ENCODE data around the gene CDK5RAP2.

Gene CDK5RAP2

GRCh38 chr9:120424248-120424647 lies 155.7 kb downstream of the CDK5RAP2 start:
- TF ChIP-seq USF1 (IDR thresholded peaks at IDR 0.05) (no peak), TCF12 (IDR thresholded peaks at IDR 0.05; ENCODE audit: low read depth) (no peak), NFIC (IDR thresholded peaks at IDR 0.05) (no peak), CEBPB (IDR thresholded peaks at IDR 0.05) (no peak), YY1 (IDR thresholded peaks at IDR 0.05; ENCODE audit: low read depth) (no peak), RAD21 (IDR thresholded peaks at IDR 0.05; ENCODE audit: low read depth) (no peak), ZBTB7A (IDR thresholded peaks at IDR 0.05; ENCODE audit: low read depth) (no peak), CREB1 (IDR thresholded peaks at IDR 0.05; ENCODE audit: low read depth) (no peak), EP300 (IDR thresholded peaks at IDR 0.05; ENCODE audit: borderline replicate concordance) (no peak), TEAD4 (IDR thresholded peaks at IDR 0.05) (no peak), EGR1 (IDR thresholded peaks at IDR 0.05) (no peak), FOXM1 (IDR thresholded peaks at IDR 0.05; ENCODE audit: borderline replicate concordance, low read depth) (no peak), TAF1 (IDR thresholded peaks at IDR 0.05; ENCODE audit: low read depth) (no peak)
- TF ChIP-seq, protein P1, sequence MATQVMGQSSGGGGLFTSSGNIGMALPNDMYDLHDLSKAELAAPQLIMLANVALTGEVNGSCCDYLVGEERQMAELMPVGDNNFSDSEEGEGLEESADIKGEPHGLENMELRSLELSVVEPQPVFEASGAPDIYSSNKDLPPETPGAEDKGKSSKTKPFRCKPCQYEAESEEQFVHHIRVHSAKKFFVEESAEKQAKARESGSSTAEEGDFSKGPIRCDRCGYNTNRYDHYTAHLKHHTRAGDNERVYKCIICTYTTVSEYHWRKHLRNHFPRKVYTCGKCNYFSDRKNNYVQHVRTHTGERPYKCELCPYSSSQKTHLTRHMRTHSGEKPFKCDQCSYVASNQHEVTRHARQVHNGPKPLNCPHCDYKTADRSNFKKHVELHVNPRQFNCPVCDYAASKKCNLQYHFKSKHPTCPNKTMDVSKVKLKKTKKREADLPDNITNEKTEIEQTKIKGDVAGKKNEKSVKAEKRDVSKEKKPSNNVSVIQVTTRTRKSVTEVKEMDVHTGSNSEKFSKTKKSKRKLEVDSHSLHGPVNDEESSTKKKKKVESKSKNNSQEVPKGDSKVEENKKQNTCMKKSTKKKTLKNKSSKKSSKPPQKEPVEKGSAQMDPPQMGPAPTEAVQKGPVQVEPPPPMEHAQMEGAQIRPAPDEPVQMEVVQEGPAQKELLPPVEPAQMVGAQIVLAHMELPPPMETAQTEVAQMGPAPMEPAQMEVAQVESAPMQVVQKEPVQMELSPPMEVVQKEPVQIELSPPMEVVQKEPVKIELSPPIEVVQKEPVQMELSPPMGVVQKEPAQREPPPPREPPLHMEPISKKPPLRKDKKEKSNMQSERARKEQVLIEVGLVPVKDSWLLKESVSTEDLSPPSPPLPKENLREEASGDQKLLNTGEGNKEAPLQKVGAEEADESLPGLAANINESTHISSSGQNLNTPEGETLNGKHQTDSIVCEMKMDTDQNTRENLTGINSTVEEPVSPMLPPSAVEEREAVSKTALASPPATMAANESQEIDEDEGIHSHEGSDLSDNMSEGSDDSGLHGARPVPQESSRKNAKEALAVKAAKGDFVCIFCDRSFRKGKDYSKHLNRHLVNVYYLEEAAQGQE (IDR thresholded peaks at IDR 0.05; ENCODE audit: low read depth), result no peak
- TF ChIP-seq, protein P2, sequence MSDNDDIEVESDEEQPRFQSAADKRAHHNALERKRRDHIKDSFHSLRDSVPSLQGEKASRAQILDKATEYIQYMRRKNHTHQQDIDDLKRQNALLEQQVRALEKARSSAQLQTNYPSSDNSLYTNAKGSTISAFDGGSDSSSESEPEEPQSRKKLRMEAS (IDR thresholded peaks at IDR 0.05), result no peak

GRCh38 chr9:120423812-120424211 lies 156.2 kb downstream of the CDK5RAP2 start:
- TF ChIP-seq EGR1 (IDR thresholded peaks at IDR 0.05) (no peak), FOXM1 (IDR thresholded peaks at IDR 0.05; ENCODE audit: borderline replicate concordance, low read depth) (no peak), ZBTB7A (IDR thresholded peaks at IDR 0.05; ENCODE audit: low read depth) (no peak), TAF1 (IDR thresholded peaks at IDR 0.05; ENCODE audit: low read depth) (no peak), USF1 (IDR thresholded peaks at IDR 0.05) (no peak), NFIC (IDR thresholded peaks at IDR 0.05) (no peak)
- TF ChIP-seq, protein P1 (IDR thresholded peaks at IDR 0.05; ENCODE audit: low read depth), result no peak

DNA sequence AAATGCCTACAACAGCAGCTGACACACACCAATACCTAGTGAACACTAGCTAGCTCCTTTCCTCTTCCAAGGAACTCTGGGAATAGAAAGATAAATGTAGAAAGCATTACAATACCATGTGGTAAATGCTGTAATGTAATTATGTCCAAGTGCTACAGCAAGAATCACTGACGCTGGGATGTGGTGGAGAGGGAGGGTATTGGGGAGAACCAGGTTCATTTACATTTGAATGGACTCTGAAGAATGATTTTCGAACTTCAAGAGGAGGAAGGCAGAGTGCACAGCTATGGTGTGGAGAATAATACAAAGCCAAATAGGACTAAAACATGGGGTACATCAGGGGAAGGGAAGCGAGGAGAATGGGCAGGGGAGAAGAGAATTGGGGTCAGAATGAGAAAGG lies 158.0 kb downstream of the CDK5RAP2 start:
- no peak for TF ChIP-seq EGR1 (IDR thresholded peaks at IDR 0.05)

DNA sequence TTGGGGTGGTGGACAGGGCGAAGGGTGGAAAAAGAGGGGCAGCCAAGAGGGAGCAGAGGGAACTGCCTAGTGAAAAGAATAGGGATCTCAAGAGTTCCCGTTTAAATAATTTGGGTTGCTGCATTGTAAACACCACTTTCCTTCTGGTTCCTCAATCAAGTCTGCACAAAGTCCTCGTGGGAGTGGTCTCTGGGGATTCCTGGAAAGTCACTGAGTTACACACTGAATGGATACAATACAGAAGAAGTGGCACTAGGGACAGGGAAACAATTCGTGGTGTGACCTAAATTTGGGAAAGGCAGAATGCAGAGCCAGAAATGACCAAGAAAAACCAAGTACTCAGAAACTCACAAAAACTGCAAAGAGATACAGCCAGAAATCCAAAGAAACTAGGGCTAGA lies 161.7 kb downstream of the CDK5RAP2 start:
- TF ChIP-seq CREB1 (IDR thresholded peaks at IDR 0.05; ENCODE audit: low read depth), result no peak

DNA sequence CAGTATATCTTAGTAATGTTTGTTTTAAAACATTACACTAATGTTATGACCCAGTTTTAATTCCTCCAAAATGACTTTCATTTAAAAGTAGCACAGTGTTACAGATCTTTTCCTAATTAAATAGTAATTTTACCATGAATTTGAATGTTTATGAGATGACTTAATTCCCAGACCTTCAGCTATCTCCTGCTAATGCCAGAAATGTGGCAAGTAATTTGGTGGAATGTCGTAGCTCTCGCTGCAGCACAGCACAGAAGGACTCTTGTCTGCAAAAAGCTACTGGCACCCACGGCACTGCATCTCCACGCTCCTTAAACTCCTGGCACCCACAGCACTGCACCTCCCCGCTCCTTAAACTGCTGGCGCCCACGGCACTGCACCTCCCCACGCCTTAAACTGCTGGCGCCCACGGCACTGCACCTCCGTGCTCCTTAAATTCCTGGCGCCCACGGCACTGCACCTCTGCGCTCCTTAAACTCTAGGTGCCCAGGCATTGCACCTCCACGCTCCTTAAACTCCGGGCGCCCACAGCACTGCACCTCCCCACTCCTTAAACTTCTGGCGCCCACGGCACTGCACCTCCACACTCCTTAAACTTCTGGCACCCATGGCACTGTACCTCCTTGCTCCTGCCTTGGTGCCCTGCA lies 163.1 kb downstream of the CDK5RAP2 start:
- TF ChIP-seq EGR1 (IDR thresholded peaks at IDR 0.05) (no peak), RAD21 (IDR thresholded peaks at IDR 0.05; ENCODE audit: low read depth) (no peak), FOXM1 (IDR thresholded peaks at IDR 0.05; ENCODE audit: borderline replicate concordance, low read depth) (no peak), EP300 (IDR thresholded peaks at IDR 0.05; ENCODE audit: borderline replicate concordance) (no peak), USF1 (IDR thresholded peaks at IDR 0.05) (no peak), TCF12 (IDR thresholded peaks at IDR 0.05; ENCODE audit: low read depth) (no peak), CEBPB (IDR thresholded peaks at IDR 0.05) (no peak), ZBTB7A (IDR thresholded peaks at IDR 0.05; ENCODE audit: low read depth) (no peak), NFIC (IDR thresholded peaks at IDR 0.05) (no peak), TEAD4 (IDR thresholded peaks at IDR 0.05) (no peak), CREB1 (IDR thresholded peaks at IDR 0.05; ENCODE audit: low read depth) (no peak), TAF1 (IDR thresholded peaks at IDR 0.05; ENCODE audit: low read depth) (no peak), YY1 (IDR thresholded peaks at IDR 0.05; ENCODE audit: low read depth) (no peak)
- TF ChIP-seq, protein P1 (IDR thresholded peaks at IDR 0.05; ENCODE audit: low read depth), result no peak
- TF ChIP-seq, protein P2 (IDR thresholded peaks at IDR 0.05), result no peak
